Inferior parietal cortex (tissue), 1 donor: ENCODE measurements around the gene TCL1A.
"Not testable (repeated sequence)": the region's sequence is repeated elsewhere in the genome, so short reads cannot be mapped to it uniquely, and the experiment has no call there.

Experiments
- DNase-seq: peaks from one replicate; pipeline ENCODE4 v3.0.0-alpha.2; 2016; ENCODE audit errors: extremely low spot score

The TCL1A gene

GRCh38 chr14:95677179-95677835 is 36.6 kb downstream of the TCL1A start:
- DNase-seq, result no peak

- DNase-seq, result no peak
Measured at GRCh38 chr14:95675486-95675885, 38.4 kb downstream of the TCL1A start.

- DNase-seq, result no peak
Measured at GRCh38 chr14:95674613-95675012, 39.3 kb downstream of the TCL1A start.

GRCh38 chr14:95668235-95668772 is 45.6 kb downstream of the TCL1A start:
- no peak for DNase-seq

- no peak for DNase-seq
Measured at GRCh38 chr14:95667249-95667693, 46.7 kb downstream of the TCL1A start.

- no peak for DNase-seq
Measured at GRCh38 chr14:95666450-95666849, 47.5 kb downstream of the TCL1A start.

GRCh38 chr14:95665530-95665929 is 48.4 kb downstream of the TCL1A start:
- not testable (repeated sequence) for DNase-seq

GRCh38 chr14:95664546-95664945 is 49.4 kb downstream of the TCL1A start:
- no peak for DNase-seq

- peak; percentile 11 for DNase-seq
Measured at GRCh38 chr14:95664066-95664465, 49.9 kb downstream of the TCL1A start.

GRCh38 chr14:95663226-95663797 is 50.6 kb downstream of the TCL1A start:
- DNase-seq, result no peak

GRCh38 chr14:95662376-95663186 is 51.3 kb downstream of the TCL1A start:
- DNase-seq, result no peak

- DNase-seq, result no peak
Measured at GRCh38 chr14:95660651-95661515, 53.0 kb downstream of the TCL1A start.

- DNase-seq, result no peak
Measured at GRCh38 chr14:95659990-95660385, 53.9 kb downstream of the TCL1A start.
